Omental fat pad (tissue), 4 donors: Measurements from ENCODE around the gene TMEM145. TPM values are rescaled to one million over a fixed set of nuclear protein-coding genes. Genes with fewer than 3 reads are reported as not detected.

Source experiments
- ATAC-seq: fragments of 150-250 bp; one replicate; pipeline ENCODE4 v1.9.1; 2016; ENCODE audit warnings: mild to moderate bottlenecking, moderate library complexity; ENCODE audit not compliant: low FRiP score
- DNase-seq: peaks from one replicate; pipeline ENCODE4 v3.0.0-alpha.2; 2019; ENCODE audit warnings: low spot score
- total RNA-seq, 4 donors: library from RNA; depleted of rRNA; stranded (reverse); fragments of >200 nt; gene quantifications; one replicate each; pipeline ENCODE4 v1.1.0, GENCODE V29; 2016
- TF ChIP-seq, protein P1 (sequence below), 3 donors: fragments of 450-650 bp; IDR thresholded peaks; one replicate each; pipeline ENCODE4 v1.5.1; 2016 to 2017; ENCODE audit warnings: antibody characterized with exemption in 3 of 3, mild to moderate bottlenecking in 3 of 3, moderate library complexity in 2 of 3

The TMEM145 gene
- total RNA-seq, 4 donors from 2014 or later, result 0.24 to 1.9 TPM; not detected in 2

DNA sequence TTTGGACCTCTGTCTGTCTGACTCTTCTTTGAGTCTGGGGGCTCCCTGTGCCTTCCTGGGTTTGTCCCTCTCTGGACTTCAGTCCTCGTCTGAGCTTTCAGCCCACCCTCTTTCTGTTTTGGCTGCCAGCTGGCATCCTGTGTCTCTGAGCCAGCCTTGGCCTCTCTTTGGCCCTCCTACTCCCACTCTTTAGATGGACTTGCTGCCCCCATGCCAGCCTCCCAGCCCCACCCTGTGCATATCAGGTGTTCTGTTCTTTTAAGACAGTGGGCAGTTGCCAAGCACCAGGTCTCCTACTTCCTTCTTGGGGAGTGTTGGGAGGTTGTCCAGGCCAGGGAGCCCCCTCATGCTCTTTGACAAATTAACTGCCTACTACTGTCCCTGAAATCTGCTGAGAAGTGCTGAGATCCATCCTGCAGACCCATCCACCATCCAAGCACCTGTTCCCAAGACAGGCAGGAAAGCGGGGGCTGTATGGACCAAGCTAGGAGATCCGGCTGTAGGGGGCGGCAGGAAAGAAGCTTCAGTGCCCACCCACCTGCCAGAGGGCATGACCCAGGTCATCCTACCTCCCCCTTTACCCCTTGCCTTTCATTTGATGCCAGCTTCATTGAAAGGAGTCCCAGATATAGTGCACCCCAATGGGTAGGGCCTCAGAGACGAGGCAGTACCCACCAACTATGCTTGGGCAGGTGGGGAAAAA is 34.5 kb upstream of the TMEM145 start:
- ATAC-seq (no peak), DNase-seq (no peak)
- TF ChIP-seq, protein P1, sequence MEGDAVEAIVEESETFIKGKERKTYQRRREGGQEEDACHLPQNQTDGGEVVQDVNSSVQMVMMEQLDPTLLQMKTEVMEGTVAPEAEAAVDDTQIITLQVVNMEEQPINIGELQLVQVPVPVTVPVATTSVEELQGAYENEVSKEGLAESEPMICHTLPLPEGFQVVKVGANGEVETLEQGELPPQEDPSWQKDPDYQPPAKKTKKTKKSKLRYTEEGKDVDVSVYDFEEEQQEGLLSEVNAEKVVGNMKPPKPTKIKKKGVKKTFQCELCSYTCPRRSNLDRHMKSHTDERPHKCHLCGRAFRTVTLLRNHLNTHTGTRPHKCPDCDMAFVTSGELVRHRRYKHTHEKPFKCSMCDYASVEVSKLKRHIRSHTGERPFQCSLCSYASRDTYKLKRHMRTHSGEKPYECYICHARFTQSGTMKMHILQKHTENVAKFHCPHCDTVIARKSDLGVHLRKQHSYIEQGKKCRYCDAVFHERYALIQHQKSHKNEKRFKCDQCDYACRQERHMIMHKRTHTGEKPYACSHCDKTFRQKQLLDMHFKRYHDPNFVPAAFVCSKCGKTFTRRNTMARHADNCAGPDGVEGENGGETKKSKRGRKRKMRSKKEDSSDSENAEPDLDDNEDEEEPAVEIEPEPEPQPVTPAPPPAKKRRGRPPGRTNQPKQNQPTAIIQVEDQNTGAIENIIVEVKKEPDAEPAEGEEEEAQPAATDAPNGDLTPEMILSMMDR (IDR thresholded peaks at IDR 0.05), result no peak

DNA sequence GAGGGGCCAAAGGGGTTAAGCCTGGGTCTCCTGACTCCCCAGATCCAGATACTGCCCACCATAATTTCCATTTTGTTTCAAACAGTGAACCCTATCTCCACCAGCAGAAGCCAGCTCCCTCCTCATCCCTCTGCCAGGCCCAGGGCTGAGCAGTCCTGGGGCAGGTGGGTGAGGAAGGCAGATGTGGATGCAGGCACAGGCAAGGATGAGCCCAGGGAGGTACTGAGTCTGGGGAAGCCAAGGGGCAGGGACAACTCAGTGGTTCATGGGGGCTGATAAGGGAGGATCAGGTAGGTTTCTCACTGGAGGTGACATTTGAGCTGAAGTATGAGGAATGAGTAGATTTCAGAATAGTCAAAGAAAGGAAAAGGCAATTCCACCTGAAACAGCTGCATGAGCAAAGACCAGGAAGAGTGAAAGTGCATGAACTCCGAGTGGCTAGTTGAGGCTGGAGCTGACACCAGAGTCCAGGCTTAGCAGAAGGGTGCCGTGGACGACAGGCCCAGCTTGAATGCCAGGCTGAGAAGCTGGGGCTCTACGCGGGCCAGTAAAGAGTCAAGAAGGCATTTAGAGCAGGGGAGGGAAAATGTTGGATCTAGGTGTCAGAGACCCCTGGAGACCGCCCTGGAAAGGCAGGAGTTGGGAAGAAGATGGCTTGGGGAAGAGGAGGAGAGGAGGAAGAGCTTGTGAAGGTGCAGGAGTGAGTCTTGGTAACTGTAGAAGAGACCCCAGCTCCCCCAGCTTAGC is 33.8 kb upstream of the TMEM145 start:
- DNase-seq, result no peak
- no peak for ATAC-seq
- TF ChIP-seq, protein P1 (IDR thresholded peaks at IDR 0.05), result no peak

DNA sequence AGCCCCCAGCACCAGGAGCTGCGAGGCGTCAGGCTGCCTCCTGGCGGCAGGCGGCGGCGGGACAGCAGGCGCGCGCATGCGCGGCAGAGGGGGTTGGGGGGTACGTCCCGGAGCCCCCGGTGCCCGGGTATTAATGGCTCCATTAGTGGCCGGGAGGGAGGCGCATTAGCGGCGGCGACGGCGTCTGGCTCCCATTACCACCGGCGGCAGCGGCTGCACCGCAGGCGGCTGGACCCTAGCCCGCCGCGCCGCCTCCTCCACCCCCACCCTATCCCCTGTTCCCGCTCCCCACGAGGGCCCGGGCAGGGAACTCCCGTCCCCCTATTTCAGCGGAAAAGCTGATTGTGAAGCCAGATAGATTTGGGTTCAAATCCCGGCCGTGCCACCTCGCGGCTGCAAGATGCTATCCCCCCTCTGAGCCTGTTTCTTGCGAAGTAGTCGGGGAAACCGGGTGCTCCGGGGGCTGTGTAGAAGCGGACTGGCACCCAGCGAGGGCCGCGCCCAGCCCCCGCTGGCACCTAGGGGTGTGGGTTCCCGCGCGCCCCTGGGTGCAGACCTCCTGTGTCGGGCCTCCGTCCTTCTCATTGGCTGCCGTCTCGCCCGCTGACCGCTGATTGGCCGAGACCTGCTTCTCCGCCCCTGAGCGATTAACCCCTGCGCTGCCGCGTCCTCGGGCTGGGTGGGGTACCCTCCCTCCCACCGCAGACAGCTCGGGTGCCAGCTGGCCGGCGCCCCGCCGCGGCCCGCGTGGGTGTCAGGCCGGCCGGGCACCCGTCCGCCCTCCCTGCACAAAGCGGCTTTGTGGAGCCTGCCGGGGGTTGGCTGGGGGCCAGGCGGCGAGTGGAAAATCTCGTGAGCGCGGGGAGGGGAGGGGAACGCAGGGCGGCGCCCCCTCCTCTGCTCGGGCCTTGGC is 33.0 kb upstream of the TMEM145 start:
- peak; percentile 89 for DNase-seq
- TF ChIP-seq, protein P1 (IDR thresholded peaks at IDR 0.05), result peak in 2 of 3 donors; percentile 41 to 94
- peak; percentile 51 for ATAC-seq

DNA sequence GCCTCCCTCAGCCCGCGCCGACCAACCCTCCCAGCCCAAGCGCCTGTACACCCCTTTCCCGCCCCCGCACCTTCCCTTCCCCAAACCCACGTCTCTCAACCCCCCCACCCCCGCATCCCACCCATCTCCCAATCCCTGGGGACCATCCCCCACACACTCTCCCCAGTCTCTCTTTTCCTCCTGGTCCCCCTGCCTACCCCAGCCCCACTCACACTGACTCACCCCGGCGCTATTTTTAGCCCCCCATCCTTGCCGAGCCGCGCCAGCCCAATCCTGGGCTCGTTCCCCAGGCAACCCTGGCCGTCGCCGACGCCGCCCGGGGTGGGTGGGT is 32.3 kb upstream of the TMEM145 start:
- TF ChIP-seq, protein P1 (IDR thresholded peaks at IDR 0.05), result no peak
- DNase-seq, result peak; percentile 50
- ATAC-seq, result peak; percentile 31

DNA sequence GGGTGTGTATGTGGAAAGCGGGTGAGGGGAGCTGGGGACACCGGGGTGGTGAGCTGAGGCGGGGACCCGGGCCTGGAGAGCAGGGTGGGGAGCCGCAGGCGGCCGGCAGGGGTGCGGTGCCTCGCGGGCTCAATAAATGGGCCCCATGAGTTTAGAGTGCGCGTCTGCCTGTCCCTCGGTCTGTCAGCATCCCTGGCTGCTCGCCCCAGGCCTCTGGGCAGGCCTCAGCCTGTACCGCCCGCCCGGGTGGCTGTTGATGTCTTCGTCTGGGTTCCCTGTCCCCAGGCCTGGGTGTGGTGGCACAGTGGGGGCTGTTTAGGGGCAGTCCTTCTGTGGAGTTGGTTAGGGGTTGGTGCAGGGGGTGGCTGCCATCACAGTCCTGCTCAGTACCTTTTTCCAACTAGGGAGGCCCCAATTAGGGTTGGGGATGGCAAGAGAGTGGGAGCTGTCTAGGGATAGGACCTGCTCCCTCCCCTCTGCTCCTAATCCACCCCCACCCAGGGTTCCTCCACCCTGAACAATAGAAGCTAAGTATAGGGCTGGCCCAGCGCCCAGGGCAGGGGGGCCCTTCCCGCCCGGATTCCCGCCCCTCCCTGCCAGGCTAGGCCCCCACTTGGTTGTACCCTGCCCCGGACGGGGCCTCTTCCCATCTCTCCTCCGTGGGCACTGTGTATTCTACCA is 31.8 kb upstream of the TMEM145 start:
- ATAC-seq (no peak), DNase-seq (no peak)
- TF ChIP-seq, protein P1 (IDR thresholded peaks at IDR 0.05), result no peak
